CD4-positive, alpha-beta T cell treated with Interleukin-2 at 100 ng/mL for 4 hours (primary cell): Measurements from ENCODE around the gene TMEM44.
A peak's percentile ranks its signal among the peaks of the same experiment; 100 is the strongest.
"Not testable (repeated sequence)": the region's sequence is repeated elsewhere in the genome, so short reads cannot be mapped to it uniquely, and the experiment has no call there.

Experiments used
- DNase-seq: peaks from one replicate; pipeline ENCODE4 v3.0.0-alpha.2; 2020; ENCODE audit warnings: low spot score

TMEM44 gene

DNA sequence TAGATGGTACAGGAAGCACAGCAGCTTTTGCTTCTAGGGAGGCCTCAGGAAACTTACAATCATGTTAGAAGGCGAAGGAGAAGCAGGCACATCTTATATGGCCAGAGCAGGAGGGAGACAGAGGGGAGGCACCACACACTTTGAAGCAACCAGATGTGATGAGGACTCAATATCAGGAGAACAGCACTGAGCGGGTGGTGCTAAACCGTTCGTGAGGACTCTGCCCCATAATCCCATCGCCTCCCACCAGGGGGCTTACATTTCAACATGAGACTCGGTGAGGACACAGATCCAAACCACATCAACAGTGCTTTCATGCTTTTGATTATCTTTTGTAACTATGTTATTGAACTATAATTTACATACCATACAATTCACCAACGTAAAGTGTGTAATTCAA lies 7.6 kb upstream of the TMEM44 start:
- DNase-seq: peak; percentile 17

DNA sequence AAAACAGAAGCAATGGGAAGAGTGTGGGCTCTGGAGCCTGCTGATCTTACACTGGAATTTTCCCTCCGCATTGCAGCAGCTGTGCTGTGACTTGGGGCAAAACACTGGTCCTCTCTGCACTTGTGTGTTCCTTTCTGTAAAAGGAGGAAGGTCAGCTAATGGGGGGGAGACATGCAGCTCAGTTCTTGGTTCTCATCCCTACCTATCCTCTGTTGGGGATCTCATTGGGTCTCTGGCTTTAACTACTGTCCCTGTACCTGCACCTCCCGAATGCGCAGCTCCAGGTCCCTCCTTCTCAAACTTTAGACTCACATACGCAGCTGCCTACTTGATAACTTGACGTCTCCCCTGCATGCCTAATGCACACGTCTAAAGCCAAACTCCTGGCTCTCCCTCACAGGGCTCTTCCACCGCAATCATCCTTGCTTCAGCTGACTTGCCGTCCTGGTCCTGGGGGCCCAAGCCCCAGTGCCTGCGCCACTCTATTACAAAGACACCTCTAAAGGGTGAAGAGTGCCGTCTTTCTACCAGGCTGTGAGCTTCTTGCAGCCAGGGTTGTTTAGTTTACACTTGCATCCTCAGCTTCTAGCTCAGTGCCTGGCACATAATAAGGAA lies 5.9 kb upstream of the TMEM44 start:
- no peak for DNase-seq

DNA sequence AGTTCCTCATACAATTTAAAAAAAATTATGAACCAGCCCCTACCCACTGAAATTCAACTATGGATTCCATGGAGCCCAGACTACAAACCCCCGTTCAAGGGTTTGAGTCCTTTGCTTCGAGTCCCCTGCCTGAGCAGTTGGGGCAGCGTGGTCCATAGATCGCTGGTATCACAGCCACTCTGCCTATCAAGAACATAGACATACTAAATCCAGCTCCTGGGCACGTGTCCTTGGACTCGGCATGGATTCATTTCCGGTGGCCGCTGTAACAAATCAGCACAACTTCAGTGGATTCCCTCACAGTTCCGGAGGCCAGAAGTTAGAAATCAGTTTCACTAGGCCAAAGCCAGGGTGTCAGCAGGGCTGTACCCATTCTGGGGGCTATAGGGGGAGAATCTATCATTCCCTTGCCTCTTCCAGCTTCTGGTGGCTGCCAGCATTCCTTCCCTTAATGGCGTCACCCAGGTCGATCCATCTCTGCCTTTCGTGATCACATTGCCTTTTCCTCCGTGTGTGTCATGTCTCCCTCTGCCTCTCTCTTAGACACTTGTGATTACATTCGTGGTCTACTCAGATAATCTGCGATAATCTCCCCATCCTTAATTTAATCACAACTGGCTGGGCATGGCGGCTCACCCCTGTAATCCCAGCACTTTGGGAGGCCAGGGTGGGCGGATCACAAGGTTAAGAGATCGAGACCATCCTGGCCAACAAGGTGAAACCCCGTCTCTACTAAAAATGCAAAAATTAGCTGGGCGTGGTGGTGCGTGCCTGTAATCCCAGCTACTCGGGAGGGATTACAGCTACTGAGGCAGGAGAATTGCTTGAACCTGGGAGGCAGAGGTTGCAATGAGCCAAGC lies 4.6 kb upstream of the TMEM44 start:
- DNase-seq: no peak

DNA sequence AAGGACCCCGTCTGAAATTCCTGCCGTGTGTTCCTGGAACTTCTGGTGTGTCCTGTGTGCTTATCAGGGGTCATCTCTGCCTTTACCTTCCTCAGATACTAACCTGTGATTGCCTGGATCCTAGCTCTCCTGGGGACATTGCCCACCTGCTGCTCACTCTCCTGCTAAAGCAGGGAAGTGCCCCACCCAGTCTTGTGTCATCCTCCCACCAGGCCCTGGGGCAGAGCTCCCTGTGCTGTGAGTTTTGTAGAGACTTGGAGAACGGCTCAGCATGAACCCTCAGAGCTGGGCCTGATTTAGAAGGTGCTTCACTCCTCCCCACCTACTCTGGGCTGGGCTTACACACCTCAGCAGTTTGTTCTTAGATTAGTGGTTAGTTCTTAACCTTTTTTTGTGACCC lies 3.8 kb upstream of the TMEM44 start:
- DNase-seq: no peak

DNA sequence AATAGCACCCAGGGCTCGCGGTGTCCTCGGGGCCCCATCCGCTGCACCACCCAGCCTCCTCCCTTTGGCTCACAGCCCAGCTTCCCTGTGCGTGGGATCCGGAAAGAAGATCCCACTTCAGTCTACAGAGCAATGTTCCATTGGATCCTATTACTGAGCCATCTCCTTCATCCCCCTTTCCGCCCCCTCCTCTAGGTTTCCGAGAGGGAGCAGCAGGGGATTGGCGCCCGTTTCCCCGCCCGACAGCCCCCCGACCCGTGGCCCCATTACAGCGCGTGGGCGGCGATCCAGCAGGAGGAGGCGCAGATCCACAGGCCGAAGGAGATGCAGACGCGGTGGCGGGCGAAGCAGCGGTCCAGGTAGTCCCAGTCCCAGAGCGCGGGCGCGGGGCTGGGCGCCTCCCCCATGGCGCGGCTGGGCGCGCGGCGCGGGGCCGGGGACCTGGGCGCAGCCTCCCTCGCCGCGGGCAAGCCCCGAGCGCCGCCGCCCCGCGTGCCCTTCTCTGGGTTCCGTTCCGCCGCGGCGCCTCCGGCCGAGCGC lies 340 bp downstream of the TMEM44 start:
- no peak for DNase-seq

DNA sequence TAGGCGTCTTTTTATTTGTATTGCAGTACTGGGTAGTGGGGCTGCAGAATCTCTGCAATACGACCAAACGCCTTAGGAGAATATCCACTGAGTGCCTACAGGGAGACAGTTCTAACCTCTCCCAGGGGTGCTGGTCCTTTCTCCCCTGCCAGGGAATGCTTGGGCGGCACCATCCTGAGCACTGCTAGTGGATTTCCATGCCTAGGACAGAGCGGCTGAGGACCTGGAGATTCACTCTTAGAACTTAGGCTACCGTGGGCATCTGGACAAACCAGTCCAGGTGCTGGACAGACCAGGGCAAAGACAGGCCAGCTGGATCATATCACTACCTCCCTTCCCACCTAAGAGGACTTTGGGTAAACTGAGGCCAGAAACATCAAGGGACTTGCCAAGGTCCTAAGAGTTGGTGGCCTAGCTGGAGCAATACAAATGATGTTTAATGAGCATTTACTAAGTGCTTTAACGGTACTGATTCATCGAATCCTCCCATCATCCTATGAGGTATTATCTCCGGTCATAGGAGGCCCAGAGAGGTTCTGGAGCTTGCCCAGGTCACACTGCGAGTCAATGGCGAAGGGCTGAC lies 902 bp downstream of the TMEM44 start:
- no peak for DNase-seq

DNA sequence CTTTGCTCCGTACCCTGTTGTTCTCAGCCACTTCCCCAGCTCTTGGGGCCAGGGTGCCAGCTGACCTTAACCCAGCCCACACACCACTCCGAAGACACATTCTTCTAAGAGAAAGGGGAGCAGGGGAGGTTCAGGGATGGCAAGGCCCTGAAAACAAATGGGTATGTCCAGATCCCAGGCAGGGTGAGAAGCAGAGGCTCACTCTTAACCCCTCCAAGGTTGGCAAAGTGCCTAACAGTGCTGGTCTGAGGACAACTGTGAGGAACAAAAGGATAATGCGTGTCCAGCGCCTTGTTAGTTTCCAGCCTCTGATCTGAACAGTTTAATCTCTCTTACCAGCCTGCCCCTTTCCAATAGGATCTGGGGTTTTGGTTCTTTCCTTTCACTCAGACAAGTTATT lies 1.5 kb downstream of the TMEM44 start:
- DNase-seq: no peak

DNA sequence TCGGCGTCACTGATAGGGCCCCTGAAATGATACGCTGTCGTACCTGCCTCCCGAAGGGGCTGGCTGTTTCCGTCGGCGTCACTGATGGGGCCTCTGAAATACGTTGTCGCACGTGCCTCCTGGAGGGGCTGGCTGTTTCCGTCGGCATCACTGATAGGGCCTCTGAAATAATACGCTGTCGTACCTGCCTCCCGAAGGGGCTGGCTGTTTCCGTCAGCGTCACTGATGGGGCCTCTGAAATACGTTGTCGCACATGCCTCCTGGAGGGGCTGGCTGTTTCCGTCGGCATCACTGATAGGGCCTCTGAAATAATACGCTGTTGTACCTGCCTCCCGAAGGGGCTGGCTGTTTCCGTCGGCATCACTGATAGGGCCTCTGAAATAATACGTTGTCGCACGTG lies 2.5 kb downstream of the TMEM44 start:
- DNase-seq: not testable (repeated sequence)

DNA sequence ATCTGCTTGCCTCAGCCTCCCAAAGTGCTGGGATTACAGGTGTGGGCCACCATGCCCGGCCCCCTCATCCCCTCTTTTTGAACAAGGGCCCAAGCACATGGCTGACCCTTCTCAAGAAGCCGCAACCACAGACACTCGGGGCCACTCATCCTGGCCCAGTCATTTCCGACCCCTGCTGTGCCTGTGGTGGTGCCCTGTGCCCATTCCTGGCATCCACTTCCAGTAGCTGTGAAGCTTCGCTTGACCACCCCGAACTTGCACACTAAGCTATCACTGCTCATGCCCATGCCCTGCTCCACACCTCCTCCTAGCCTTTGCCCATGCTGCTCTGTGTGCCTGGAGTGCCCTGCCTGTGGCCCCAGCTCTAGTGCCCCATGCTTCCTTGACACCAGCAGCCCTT lies 8.3 kb downstream of the TMEM44 start:
- no peak for DNase-seq

DNA sequence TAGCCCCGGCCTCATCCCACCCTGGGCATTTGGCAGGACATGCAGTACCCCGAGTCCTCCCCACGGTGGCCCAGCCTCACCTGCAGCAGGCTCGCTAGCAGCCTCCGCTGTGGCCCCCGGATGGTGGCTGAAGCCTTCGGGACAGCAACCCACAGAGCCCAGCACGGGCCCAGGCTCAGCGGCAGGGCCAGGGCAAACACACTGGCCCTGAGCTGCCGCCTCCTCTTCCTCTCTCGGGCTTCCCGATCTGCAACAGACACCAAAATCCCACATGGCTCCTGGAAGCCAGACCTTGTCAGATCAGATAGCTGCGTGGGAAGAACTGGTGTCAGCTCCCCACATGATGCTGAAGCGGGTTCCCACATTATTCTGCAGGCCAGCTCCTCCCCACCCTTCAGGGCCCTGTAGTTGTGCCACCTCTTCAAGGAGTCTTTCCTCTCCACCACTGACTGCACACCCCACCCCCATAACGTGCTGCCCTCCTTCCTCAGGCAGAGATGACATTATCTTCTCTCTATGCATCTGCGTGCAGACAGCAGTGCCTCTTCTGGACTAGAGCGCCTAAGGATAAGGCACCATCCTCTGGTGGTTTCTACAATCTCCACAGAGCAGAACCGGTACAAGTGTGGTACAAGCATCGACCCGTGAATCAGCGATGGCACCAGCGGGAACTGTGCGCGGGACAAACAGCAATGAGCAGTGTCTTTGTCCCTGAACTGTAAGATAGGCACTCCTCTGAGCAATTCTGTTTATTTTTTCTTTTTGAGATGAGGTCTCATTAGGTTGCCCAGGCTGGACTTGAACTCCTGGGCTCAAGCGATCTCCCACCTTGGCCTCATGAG lies 9.5 kb downstream of the TMEM44 start:
- no peak for DNase-seq

DNA sequence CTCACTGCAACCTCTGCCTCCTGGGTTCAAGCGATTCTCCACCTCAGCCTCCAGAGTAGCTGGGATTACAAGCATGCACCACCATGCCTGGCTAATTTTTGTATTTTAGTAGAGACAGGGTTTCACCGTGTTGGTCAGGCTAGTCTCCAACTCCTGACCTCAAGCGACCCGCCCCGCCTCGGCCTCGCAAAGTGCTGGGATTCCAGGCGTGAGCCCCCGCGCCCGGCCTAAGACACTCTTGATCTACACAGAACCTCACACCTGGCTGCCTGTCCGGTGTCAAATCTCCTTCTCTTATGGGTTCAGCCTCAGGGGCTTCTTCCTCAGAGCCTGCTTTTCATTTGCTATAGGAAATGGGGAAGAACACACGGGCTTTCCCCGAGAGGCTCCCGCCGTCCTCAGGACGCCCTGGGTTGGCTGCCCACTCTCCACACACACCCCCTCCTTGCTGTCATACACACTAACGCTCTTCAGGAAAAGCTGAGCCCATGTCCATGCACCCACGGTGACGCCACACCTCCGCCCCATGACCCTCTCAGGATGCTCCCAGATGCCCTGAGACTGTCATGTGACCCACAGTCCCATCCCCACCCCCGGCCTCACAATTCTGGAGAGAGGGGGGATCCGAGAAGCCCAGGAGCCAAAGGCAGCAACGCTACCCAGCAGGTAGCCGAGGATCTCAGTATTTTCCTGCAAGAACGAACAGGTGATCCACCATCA lies 10.4 kb downstream of the TMEM44 start:
- no peak for DNase-seq

DNA sequence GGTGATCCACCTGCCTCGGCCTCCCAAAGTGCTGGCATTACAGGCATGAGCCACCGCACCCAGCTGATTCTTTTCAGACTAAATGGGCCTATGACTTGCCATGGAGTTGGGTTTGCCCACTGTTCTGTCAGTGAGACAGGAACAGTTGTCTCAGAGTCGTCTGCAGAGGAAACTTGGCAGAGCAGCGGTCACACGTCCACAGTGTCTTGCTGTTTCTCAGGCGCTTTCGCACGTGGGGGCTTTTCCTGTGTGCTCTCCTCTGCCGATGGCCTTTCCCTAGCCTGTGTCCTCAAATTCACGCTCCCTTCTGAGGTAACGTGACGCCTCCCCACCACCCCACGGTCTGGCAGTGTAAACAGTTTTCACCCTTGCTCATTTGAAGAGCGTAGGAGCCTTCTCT lies 11.3 kb downstream of the TMEM44 start:
- DNase-seq: no peak

DNA sequence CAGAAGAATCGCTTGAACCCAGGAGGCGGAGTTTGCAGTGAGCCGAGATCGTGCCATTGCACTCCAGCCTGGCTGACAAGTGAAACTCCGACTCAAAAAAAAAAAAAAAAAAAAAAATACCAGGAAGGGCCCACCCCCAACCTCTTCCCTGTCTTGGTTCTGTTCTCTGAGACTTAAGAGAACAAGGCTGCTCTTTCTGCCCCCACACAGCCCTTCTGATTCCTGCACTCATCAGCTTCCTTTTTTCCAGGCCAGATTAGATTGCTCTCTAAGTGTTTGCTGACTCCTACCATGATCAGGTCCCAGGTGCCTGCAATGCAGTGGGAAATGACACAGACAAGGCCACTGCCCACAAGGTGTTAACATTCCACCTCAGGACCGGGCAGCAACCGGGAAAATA lies 13.0 kb downstream of the TMEM44 start:
- DNase-seq: no peak

DNA sequence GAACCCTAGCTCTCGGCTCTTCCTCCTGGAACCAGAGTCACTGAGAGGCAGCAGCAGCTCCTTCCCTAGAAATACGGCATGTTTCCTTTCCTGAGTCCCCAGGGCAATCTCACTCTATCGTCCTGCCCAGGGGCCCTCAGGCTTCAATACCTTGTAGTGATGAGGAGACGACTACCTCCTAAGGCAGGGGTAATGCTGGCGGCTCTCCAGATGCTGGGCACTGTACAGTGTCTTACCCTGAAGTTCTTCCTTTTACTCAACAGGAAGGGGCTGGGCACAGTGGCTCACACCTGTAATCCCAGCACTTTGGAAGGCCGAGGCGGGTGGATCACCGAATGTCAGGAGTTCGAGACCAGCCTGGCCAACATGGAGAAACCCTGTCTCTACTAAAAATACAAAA lies 13.5 kb downstream of the TMEM44 start:
- no peak for DNase-seq

DNA sequence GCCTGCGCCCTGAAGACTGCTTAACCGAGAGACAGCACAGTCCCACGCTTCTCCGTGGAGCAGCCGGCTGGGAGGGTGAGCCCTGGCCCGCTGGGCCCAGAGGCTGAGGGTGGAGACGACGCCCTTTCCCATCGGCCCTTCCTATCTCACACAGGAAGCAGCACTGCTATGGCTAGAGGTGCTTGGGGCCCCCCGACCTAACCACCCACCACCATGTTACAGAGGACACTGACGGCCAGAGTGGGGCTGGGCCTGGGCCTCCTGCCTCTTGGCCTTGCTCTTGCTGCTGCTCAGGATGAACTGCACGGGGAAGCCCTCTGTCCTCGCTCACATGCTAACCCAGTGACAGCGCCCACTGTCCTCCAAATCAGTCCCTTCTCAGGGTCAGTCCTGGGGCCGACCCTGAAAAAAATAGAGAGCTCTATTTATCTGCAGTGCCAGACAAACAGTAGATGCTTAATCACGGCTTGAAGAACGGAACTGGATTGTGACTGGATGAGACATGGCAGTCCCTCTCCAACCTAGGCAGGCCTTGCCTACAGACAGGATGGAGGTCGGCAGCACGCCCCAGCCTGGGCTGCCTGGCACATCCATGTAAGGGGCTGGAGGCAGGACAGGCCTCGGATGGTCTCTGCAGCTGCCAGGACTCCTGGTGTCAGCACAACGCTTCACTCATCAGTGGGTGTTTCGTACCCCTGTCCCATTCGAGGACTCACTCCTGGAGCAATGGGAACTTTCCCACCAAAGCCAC lies 14.2 kb downstream of the TMEM44 start:
- DNase-seq: no peak

DNA sequence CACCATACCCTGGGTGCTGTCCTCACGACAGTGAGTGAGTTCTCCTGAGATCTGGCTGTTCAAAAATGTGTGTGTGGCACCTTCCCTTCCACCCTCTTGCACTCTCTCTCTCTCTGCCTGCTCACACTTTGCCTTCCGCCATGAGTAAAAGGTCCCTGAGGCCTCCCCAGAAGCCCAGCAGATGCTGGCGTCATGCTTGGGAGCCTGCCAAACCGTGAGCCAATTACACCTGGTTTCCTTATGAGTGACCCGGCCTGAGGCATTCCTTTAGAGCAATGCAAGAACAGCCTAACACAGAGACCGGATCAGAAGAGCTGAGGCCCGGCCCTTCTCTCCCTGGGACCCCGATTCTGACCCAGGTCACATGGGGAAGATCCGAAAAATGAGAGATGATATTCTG lies 15.4 kb downstream of the TMEM44 start:
- no peak for DNase-seq

DNA sequence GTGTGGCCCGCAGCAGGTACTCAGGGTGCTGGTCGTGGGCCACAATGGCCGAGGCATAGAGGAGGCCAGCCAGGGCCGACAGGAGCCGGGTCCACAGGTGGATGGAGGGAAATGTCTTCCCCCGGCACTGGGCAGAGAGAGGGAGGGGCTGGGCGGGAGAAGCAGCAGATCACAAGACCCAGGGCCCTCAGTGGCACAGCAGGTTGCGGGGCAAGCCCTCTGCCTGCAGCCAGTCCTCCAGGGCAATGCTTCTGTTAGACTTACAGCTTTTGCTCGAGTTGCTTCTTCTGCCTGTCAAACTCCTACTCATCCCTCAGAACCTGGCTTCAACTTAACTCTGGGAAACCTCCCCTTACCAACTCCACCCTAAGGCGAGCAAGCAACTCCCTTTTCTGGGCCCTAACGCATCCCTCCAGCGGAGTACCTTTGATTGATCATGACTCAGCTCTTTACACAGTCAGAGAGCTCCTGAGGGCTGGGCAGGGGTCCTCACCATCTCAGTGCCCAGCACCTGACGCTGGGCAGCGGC lies 16.0 kb downstream of the TMEM44 start:
- DNase-seq: no peak

DNA sequence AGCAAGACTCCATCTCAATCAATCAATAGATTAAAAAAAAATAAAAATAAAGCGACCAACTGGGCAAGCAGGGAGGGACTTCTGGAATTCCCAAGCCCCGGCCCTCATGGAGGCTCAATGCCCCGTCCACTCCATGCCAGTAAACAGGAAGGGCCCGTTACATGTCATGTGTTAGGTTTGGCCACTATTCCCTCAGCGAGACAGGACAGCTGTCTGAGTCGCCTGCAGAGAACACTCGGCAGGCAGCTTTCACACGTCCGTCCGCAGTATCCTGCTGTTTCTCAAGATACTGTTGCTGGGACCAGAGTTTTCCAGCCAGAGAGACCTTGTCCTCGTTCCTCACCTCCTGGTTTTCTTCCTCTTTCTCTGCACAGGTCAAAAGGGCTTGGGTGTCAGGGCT lies 18.0 kb downstream of the TMEM44 start:
- DNase-seq: no peak

DNA sequence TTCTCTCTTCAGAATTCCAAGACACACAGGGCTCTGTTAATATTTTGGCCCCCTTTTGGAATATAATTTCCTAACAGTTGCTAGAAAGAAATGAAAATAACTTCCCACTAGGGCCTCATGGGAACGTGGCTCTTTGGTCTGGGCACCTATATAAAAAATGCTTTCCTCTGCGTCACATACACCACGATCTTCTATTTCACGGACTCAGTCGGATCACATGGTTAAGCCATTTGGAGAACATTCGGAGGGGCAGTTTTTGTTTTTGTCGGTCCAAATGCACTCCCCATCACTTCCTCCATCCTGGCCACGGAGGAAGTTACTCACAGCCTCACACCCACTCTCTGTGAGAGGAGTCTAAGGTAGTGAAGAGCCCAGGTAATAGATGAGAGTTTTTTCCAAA lies 21.0 kb downstream of the TMEM44 start:
- DNase-seq: no peak

DNA sequence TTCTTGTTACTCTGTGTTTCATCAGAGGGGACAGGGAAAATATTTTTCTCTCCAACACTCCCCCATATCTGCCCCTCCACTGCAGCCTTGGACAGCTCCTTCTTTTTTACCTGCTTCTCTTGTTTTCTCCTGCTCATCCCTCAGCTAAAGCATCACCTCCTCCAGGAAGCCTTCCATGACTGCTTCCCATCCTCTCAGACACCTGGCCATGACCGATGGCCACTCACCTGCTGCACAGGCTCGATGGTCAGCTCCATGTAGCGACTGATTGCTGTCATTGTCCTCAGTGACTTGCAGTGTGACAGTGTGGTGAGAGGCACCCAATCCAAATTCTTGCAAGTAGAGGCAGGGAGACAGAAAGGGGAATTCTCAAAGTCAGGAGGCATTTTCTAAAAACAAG lies 22.5 kb downstream of the TMEM44 start:
- no peak for DNase-seq

DNA sequence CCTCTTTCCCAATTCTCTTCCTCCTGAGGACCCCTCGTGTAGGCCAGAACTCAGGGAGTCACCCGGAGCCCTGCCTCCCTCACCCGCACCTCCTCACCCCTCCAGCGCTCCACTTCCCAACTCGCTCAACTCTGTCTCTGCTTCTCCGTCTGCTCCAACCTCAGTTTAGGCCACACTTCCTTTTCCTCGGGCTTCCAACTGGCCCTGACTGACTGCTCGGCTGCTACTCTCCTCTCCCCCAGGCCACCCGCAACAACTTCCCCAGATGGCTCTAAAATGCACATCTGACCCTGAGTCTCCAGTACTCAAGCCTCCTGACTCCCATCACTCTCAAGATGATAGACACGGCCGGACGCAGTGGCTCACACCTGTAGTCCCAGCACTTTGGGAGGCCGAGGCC lies 23.6 kb downstream of the TMEM44 start:
- no peak for DNase-seq
